GM23338 (cell line): ENCODE measurements around the gene ADSS1. TPM values are rescaled to one million over a fixed set of nuclear protein-coding genes. Genes with fewer than 3 reads are reported as not detected.
A peak's percentile ranks its signal among the peaks of the same experiment; 100 is the strongest.

Source experiments
- ATAC-seq: fragments of 200-7000 bp; cut with Tn5 transposase; 3 replicates; pipeline ENCODE4 v1.9.1; 2020
- DNase-seq: peaks from one replicate; pipeline ENCODE4 v3.0.0-alpha.2; 2015; ENCODE audit warnings: low spot score
- H2AFZ ChIP-seq: fragments of 200-600 bp; sonication (generic); 2 replicates; pipeline ENCODE4 v1.8.0; 2016; ENCODE audit warnings: antibody characterized with exemption, mild to moderate bottlenecking, moderate library complexity
- H3F3A ChIP-seq: fragments of 200-600 bp; sonication (generic); replicated peaks from 2 replicates; pipeline ENCODE4 v1.8.0; 2017; ENCODE audit warnings: antibody characterized with exemption, mixed run types, low read depth
- H3K27ac ChIP-seq: fragments of 200-600 bp; sonication (generic); 2 replicates; pipeline ENCODE4 v1.6.1; 2016; ENCODE audit warnings: low read depth
- H3K27me3 ChIP-seq: fragments of 200-600 bp; sonication (generic); 2 replicates; pipeline ENCODE4 v1.8.0; 2016; ENCODE audit warnings: mild to moderate bottlenecking, mixed run types, moderate library complexity; ENCODE audit not compliant: insufficient read depth
- H3K36me3 ChIP-seq: fragments of 200-600 bp; sonication (generic); 2 replicates; pipeline ENCODE4 v1.8.0; 2016; ENCODE audit warnings: mild to moderate bottlenecking; ENCODE audit not compliant: insufficient read depth
- H3K4me1 ChIP-seq: fragments of 200-600 bp; sonication (generic); 2 replicates; pipeline ENCODE4 v1.8.0; 2016; ENCODE audit warnings: mild to moderate bottlenecking, moderate library complexity; ENCODE audit not compliant: insufficient read depth
- H3K4me2 ChIP-seq: fragments of 200-600 bp; sonication (generic); 2 replicates; pipeline ENCODE4 v1.7.1; 2017; ENCODE audit warnings: mixed run types
- H3K4me3 ChIP-seq: fragments of 200-600 bp; sonication (generic); 2 replicates; pipeline ENCODE4 v1.6.1; 2016; ENCODE audit warnings: mixed run types
- H3K79me2 ChIP-seq: fragments of 200-600 bp; sonication (generic); replicated peaks from 2 replicates; pipeline ENCODE4 v1.8.0; 2017; ENCODE audit warnings: mild to moderate bottlenecking; ENCODE audit not compliant: insufficient read depth
- H3K9me2 ChIP-seq: fragments of 200-600 bp; sonication (generic); 2 replicates; pipeline ENCODE4 v1.8.0; 2017; ENCODE audit not compliant: insufficient read depth
- H4K20me1 ChIP-seq: fragments of 200-600 bp; sonication (generic); replicated peaks from 2 replicates; pipeline ENCODE4 v1.8.0; 2017; ENCODE audit warnings: mild to moderate bottlenecking; ENCODE audit not compliant: insufficient read depth
- H3K27ac Mint-ChIP-seq: 2 replicates; pipeline ENCODE4 v1.8.0; 2020; ENCODE audit warnings: inconsistent platforms, mild to moderate bottlenecking, moderate library complexity, mixed read lengths
- H3K27me3 Mint-ChIP-seq: 3 replicates; pipeline ENCODE4 v1.8.0; 2022; ENCODE audit warnings: low read depth, mild to moderate bottlenecking, moderate library complexity, mixed read lengths, inconsistent platforms; ENCODE audit not compliant: insufficient read depth, poor library complexity
- H3K36me3 Mint-ChIP-seq: 3 replicates; pipeline ENCODE4 v1.8.0; 2021; ENCODE audit warnings: low read depth, mild to moderate bottlenecking, inconsistent platforms, moderate library complexity, mixed read lengths
- H3K4me1 Mint-ChIP-seq: 3 replicates; pipeline ENCODE4 v1.8.0; 2020; ENCODE audit warnings: mild to moderate bottlenecking, inconsistent platforms, mixed read lengths
- H3K4me3 Mint-ChIP-seq: 3 replicates; pipeline ENCODE4 v1.8.0; 2021; ENCODE audit warnings: moderate library complexity, mild to moderate bottlenecking, inconsistent platforms, mixed read lengths
- H3K9me3 Mint-ChIP-seq: 3 replicates; pipeline ENCODE4 v1.8.0; 2020; ENCODE audit warnings: moderate library complexity, mild to moderate bottlenecking, inconsistent platforms, mixed read lengths
- CREB1 ChIP-seq: fragments of 250-450 bp; sonication (Bioruptor Pico); IDR thresholded peaks from 2 replicates; pipeline ENCODE4 v1.5.0; 2020; ENCODE audit warnings: low read depth, mild to moderate bottlenecking, moderate library complexity
- EZH2 ChIP-seq: fragments of 200-600 bp; sonication (generic); IDR thresholded peaks from one replicate; pipeline ENCODE4 v1.8.0; 2017; ENCODE audit warnings: antibody characterized with exemption, mild to moderate bottlenecking, low read depth; ENCODE audit not compliant: unreplicated experiment
- EZH2phosphoT487 ChIP-seq: fragments of 200-600 bp; sonication (generic); IDR thresholded peaks from one replicate; pipeline ENCODE4 v1.8.1; 2018; ENCODE audit warnings: antibody characterized with exemption; ENCODE audit not compliant: unreplicated experiment
- JUNB ChIP-seq: IDR thresholded peaks from one replicate; pipeline ENCODE4 v1.6.1; 2016; ENCODE audit warnings: antibody characterized with exemption; ENCODE audit not compliant: unreplicated experiment
- NANOG ChIP-seq: IDR thresholded peaks from 2 replicates; pipeline ENCODE4 v1.6.1; 2016; ENCODE audit warnings: antibody characterized with exemption, borderline replicate concordance
- POLR2AphosphoS5 ChIP-seq: IDR thresholded peaks from 2 replicates; pipeline ENCODE4 v1.6.1; 2016; ENCODE audit warnings: antibody characterized with exemption, low read depth
- REST ChIP-seq: IDR thresholded peaks from one replicate; pipeline ENCODE4 v1.6.1; 2018; ENCODE audit warnings: antibody characterized with exemption; ENCODE audit not compliant: unreplicated experiment
- ZNF114 ChIP-seq: fragments of 250-450 bp; sonication (Bioruptor Pico); IDR thresholded peaks from 2 replicates; pipeline ENCODE4 v1.5.0; 2020; ENCODE audit warnings: mild to moderate bottlenecking, moderate library complexity
- polyA plus RNA-seq: library from polyadenylated mRNA; unstranded; fragments of >200 nt; fragmentation: Nextera tagmentation; extraction: Ambion mirVana; gene quantifications from 2 replicates; pipeline ENCODE4 v1.2.1, GENCODE V29; 2016
- total RNA-seq: library from RNA; depleted of rRNA; stranded (reverse); fragments of >200 nt; shearing (Covaris generic); gene quantifications from 2 replicates; pipeline ENCODE4 v1.2.3, GENCODE V29; 2014
- TF ChIP-seq, protein P1 (sequence below), 2 experiments: fragments of 200-600 bp in 1 of 2; sonication (generic) in 1 of 2; conservative IDR thresholded peaks; 2 replicates each; pipeline versions ENCODE4 v1.5.1 to v1.6.1; 2016 to 2017; ENCODE audit warnings: antibody characterized with exemption in 2 of 2, low read depth in 2 of 2, mild to moderate bottlenecking in 2 of 2, moderate library complexity in 1 of 2
- TF ChIP-seq, protein P2 (sequence below): IDR thresholded peaks from 2 replicates; pipeline ENCODE4 v1.6.1; 2016; ENCODE audit warnings: antibody characterized with exemption

Gene ADSS1
- total and polyA plus RNA-seq, 2 experiments from 2014 or later: 9.5 to 11.6 TPM

DNA sequence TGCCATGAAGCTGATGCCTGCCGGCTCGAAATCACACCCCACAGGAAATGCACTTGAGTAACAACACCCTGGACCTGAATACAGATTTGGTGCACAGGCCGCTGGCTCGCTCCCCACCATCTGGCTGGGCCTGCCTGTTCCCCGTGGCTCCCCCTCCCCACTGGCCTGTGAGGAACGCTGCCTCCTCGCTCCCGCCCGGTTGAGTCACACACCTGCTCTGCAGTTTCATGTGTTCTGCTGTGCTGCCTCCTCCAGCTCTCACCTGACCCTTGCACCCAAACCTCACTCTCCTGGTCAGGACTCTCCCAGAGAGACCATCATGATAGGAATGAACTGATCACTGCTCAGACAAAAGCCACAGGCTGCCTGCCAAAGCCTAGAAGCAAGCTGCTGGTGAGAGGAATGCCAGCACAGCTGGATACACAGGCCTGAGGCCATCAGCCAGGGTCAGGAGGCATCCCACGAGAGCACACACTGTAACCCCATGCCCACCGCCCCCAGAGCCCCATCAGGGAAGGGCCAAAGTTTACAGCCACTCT is 25.2 kb downstream of the ADSS1 start (continued):
- TF ChIP-seq, protein P1, sequence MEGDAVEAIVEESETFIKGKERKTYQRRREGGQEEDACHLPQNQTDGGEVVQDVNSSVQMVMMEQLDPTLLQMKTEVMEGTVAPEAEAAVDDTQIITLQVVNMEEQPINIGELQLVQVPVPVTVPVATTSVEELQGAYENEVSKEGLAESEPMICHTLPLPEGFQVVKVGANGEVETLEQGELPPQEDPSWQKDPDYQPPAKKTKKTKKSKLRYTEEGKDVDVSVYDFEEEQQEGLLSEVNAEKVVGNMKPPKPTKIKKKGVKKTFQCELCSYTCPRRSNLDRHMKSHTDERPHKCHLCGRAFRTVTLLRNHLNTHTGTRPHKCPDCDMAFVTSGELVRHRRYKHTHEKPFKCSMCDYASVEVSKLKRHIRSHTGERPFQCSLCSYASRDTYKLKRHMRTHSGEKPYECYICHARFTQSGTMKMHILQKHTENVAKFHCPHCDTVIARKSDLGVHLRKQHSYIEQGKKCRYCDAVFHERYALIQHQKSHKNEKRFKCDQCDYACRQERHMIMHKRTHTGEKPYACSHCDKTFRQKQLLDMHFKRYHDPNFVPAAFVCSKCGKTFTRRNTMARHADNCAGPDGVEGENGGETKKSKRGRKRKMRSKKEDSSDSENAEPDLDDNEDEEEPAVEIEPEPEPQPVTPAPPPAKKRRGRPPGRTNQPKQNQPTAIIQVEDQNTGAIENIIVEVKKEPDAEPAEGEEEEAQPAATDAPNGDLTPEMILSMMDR (conservative IDR thresholded peaks at IDR 0.05; ENCODE audit: low read depth in 2 of 2): no peak
- no peak for TF ChIP-seq JUNB
- no peak for TF ChIP-seq CREB1 (CRISPR knock-in tag)
- TF ChIP-seq POLR2AphosphoS5: no peak
- TF ChIP-seq, protein P2, sequence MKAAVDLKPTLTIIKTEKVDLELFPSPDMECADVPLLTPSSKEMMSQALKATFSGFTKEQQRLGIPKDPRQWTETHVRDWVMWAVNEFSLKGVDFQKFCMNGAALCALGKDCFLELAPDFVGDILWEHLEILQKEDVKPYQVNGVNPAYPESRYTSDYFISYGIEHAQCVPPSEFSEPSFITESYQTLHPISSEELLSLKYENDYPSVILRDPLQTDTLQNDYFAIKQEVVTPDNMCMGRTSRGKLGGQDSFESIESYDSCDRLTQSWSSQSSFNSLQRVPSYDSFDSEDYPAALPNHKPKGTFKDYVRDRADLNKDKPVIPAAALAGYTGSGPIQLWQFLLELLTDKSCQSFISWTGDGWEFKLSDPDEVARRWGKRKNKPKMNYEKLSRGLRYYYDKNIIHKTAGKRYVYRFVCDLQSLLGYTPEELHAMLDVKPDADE: no peak
- TF ChIP-seq EZH2phosphoT487: no peak
- TF ChIP-seq EZH2: no peak
- no peak for TF ChIP-seq NANOG
- no peak for TF ChIP-seq REST

DNA sequence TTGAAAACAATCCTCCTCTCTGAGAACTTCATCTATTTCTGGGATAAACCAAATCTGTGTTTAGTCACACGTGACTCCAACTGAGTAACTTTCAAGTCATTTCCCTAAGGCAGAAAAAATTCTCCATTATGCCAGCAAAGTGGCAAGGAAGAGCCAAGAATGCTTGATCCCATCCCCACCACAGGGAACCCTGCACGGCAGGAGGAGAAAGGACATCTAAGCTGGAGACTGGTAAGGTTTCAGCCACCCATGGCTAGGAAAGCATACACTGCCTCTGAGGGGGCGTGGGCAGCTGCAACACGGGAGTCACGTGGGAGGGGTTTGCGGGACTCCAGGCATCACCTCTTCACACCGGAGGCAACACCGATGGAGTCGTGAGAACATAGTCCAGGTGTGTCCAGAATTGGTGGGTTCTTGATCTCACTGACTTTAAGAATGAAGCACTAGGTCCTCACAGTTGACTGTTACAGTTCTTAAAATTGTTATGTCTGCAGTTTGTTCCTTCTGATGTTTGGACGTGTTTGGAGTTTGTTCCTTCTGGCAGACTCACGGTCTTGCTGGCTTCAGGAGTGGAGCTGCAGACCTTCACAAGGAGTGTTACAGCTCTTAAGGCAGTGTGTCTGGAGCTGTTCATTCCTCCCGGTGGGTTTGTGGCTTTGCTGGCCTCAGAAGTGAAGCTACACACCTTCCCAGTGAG is 26.2 kb downstream of the ADSS1 start:
- Histone ChIP-seq H3K4me2 (no peak overlapping the region), H3K36me3 (peaks cover 5% of the 10 kb centered on the region; the same call in 1 of the 2 replicates), H3K4me3 (no peak overlapping the region), H3K9me2 (no peaks in the 10 kb centered on the region), H3K4me1 (peaks cover 6% of the 10 kb centered on the region; the same call in 1 of the 2 replicates), H3K27ac (no peak overlapping the region), H3K27me3 (no peaks in the 10 kb centered on the region), H3K79me2 (peaks cover 20% of the 10 kb centered on the region), H2AFZ (no peak overlapping the region), H4K20me1 (peaks cover 9% of the 10 kb centered on the region), H3F3A (no peaks in the 10 kb centered on the region)
- H3K4me1 Mint-ChIP-seq: peaks cover 17% of the 10 kb centered on the region
- H3K4me3 Mint-ChIP-seq: peak overlapping the region; percentile 14; the same call in 1 of the 3 replicates
- H3K9me3 Mint-ChIP-seq: peaks cover 27% of the 10 kb centered on the region
- ATAC-seq (no peak), DNase-seq (no peak)
- peaks cover 32% of the 10 kb centered on the region for H3K36me3 Mint-ChIP-seq
- peaks cover 26% of the 10 kb centered on the region for H3K27me3 Mint-ChIP-seq
- no peak overlapping the region for H3K27ac Mint-ChIP-seq
- TF ChIP-seq ZNF114 (CRISPR knock-in tag): no peak
- TF ChIP-seq, protein P2: no peak
